ENCODE data around the gene GPC3.

- no peak for TF ChIP-seq TAF1 (IDR thresholded peaks at IDR 0.05; ENCODE audit: borderline replicate concordance, low read depth, low read length)
- TF ChIP-seq POLR2A (IDR thresholded peaks at IDR 0.05; ENCODE audit: low read depth, low read length) = no peak
- no peak for TF ChIP-seq POLR2AphosphoS5 (IDR thresholded peaks at IDR 0.05; ENCODE audit: low read depth, low read length)
Observed at GRCh38 chrX:133926099-133926498, 59.3 kb downstream of the GPC3 start.
